ENCODE measurements around the gene TBXAS1.
"Not testable (repeated sequence)": the region's sequence is repeated elsewhere in the genome, so short reads cannot be mapped to it uniquely, and the experiment has no call there.

TBXAS1 gene

GRCh38 chr7:139897422-139898090 is 68.5 kb downstream of the TBXAS1 start:
- DNase-seq, result no peak
- TF ChIP-seq GATA1 (IDR thresholded peaks at IDR 0.05; ENCODE audit: low read depth, low read length) (no peak), POLR2A (IDR thresholded peaks at IDR 0.05; ENCODE audit: low read length) (no peak)

- TF ChIP-seq GATA1 (IDR thresholded peaks at IDR 0.05; ENCODE audit: low read depth, low read length) (no peak), POLR2A (IDR thresholded peaks at IDR 0.05; ENCODE audit: low read length) (no peak)
- DNase-seq, result no peak
These were observed 69.4 kb downstream of the TBXAS1 start for GRCh38 chr7:139898483-139898882.

- no peak for TF ChIP-seq GATA1 (IDR thresholded peaks at IDR 0.05; ENCODE audit: low read depth, low read length)
- no peak for TF ChIP-seq POLR2A (IDR thresholded peaks at IDR 0.05; ENCODE audit: low read length)
These were observed 70.4 kb downstream of the TBXAS1 start for GRCh38 chr7:139899328-139899955.

GRCh38 chr7:139900326-139900725 is 71.3 kb downstream of the TBXAS1 start:
- DNase-seq, result no peak
- no peak for TF ChIP-seq GATA1 (IDR thresholded peaks at IDR 0.05; ENCODE audit: low read depth, low read length)
- no peak for TF ChIP-seq POLR2A (IDR thresholded peaks at IDR 0.05; ENCODE audit: low read length)

More at GRCh38 chr7:139899328-139899955, 70.4 kb downstream of the TBXAS1 start:
- DNase-seq, result no peak

GRCh38 chr7:139901056-139901795 is 72.2 kb downstream of the TBXAS1 start:
- TF ChIP-seq GATA1 (IDR thresholded peaks at IDR 0.05; ENCODE audit: low read depth, low read length), result no peak
- TF ChIP-seq POLR2A (IDR thresholded peaks at IDR 0.05; ENCODE audit: low read length), result no peak
- DNase-seq, result no peak

- peak in 1 of 2 experiments; percentile 21 for DNase-seq
- TF ChIP-seq POLR2A (IDR thresholded peaks at IDR 0.05; ENCODE audit: low read length) (no peak), GATA1 (IDR thresholded peaks at IDR 0.05; ENCODE audit: low read depth, low read length) (no peak)
These were observed 72.8 kb downstream of the TBXAS1 start for GRCh38 chr7:139901901-139902300.

- DNase-seq, result no peak
- TF ChIP-seq GATA1 (IDR thresholded peaks at IDR 0.05; ENCODE audit: low read depth, low read length), result no peak
These were observed 73.5 kb downstream of the TBXAS1 start for GRCh38 chr7:139902436-139903102.

- DNase-seq, result not testable (repeated sequence)
These were observed 74.0 kb downstream of the TBXAS1 start for GRCh38 chr7:139903103-139903477.

GRCh38 chr7:139906879-139907278 is 77.8 kb downstream of the TBXAS1 start:
- TF ChIP-seq GATA1 (IDR thresholded peaks at IDR 0.05; ENCODE audit: low read depth, low read length) (no peak), POLR2A (IDR thresholded peaks at IDR 0.05; ENCODE audit: low read length) (no peak)
- DNase-seq, result no peak

- TF ChIP-seq GATA1 (IDR thresholded peaks at IDR 0.05; ENCODE audit: low read depth, low read length) (no peak), POLR2A (IDR thresholded peaks at IDR 0.05; ENCODE audit: low read length) (no peak)
- peak; percentile 16 to 35 for DNase-seq
These were observed 79.7 kb downstream of the TBXAS1 start for GRCh38 chr7:139908792-139909191.

- TF ChIP-seq GATA1 (IDR thresholded peaks at IDR 0.05; ENCODE audit: low read depth, low read length), result no peak
- no peak for TF ChIP-seq POLR2A (IDR thresholded peaks at IDR 0.05; ENCODE audit: low read length)
- DNase-seq, result no peak
These were observed 80.5 kb downstream of the TBXAS1 start for GRCh38 chr7:139909379-139910050.

- TF ChIP-seq POLR2A (IDR thresholded peaks at IDR 0.05; ENCODE audit: low read length), result no peak
- TF ChIP-seq GATA1 (IDR thresholded peaks at IDR 0.05; ENCODE audit: low read depth, low read length), result no peak
- no peak for DNase-seq
These were observed 84.2 kb downstream of the TBXAS1 start for GRCh38 chr7:139913021-139913844.

- DNase-seq, result no peak
- TF ChIP-seq POLR2A (IDR thresholded peaks at IDR 0.05; ENCODE audit: low read length) (no peak), GATA1 (IDR thresholded peaks at IDR 0.05; ENCODE audit: low read depth, low read length) (no peak)
These were observed 84.7 kb downstream of the TBXAS1 start for GRCh38 chr7:139913845-139914135.

Data from erythroblast (primary cell).